Astrocyte (in vitro differentiated cells and primary cell): Measurements from ENCODE around the gene RANBP3. TPM values are rescaled to one million over a fixed set of nuclear protein-coding genes. Genes with fewer than 3 reads are reported as not detected.

Experiments used
- DNase-seq: peaks from one replicate; pipeline ENCODE4 v3.0.0-alpha.2; 2010; ENCODE audit warnings: low read depth
- FAIRE-seq: peaks from 2 replicates; lab custom pipeline; 2011; peaks lifted over from hg19 to GRCh38; lab: Jason Lieb, UNC
- H2AFZ ChIP-seq: 2 replicates; pipeline ENCODE4 v1.6.0; 2012; ENCODE audit warnings: low read depth, low read length, inconsistent platforms
- H3K27ac ChIP-seq: 2 replicates; pipeline ENCODE4 v1.5.1; 2011; ENCODE audit warnings: low read depth, low read length, inconsistent platforms
- H3K27me3 ChIP-seq: 2 replicates; pipeline ENCODE4 v1.6.0; 2011; ENCODE audit warnings: low read length, inconsistent platforms; ENCODE audit not compliant: insufficient read depth
- H3K36me3 ChIP-seq: 2 replicates; pipeline ENCODE4 v1.5.1; 2011; ENCODE audit warnings: low read length, inconsistent platforms; ENCODE audit not compliant: insufficient read depth
- H3K4me1 ChIP-seq: 2 replicates; pipeline ENCODE4 v1.5.1; 2011; ENCODE audit warnings: low read length, inconsistent platforms; ENCODE audit not compliant: insufficient read depth
- H3K4me2 ChIP-seq: 2 replicates; pipeline ENCODE4 v1.6.0; 2012; ENCODE audit warnings: low read length, inconsistent platforms
- H3K4me3 ChIP-seq: 2 replicates; pipeline ENCODE4 v1.5.1; 2011; ENCODE audit warnings: low read depth, mild to moderate bottlenecking, low read length, inconsistent platforms; ENCODE audit not compliant: insufficient read depth
- H3K79me2 ChIP-seq: 2 replicates; pipeline ENCODE4 v1.6.0; 2012; ENCODE audit warnings: mild to moderate bottlenecking, low read length, inconsistent platforms; ENCODE audit not compliant: insufficient read depth
- H3K9ac ChIP-seq: 2 replicates; pipeline ENCODE4 v1.6.0; 2012; ENCODE audit warnings: mild to moderate bottlenecking, low read length, inconsistent platforms
- H3K9me3 ChIP-seq: 2 replicates; pipeline ENCODE4 v1.5.1; 2012; ENCODE audit warnings: low read depth, mild to moderate bottlenecking, low read length, inconsistent platforms; ENCODE audit not compliant: insufficient read depth
- H4K20me1 ChIP-seq: 2 replicates; pipeline ENCODE4 v1.6.0; 2012; ENCODE audit warnings: low read length, inconsistent platforms; ENCODE audit not compliant: insufficient read depth
- H3K27ac Mint-ChIP-seq: one replicate; pipeline ENCODE4 v1.8.0; 2021; ENCODE audit warnings: mild to moderate bottlenecking, mixed read lengths; ENCODE audit not compliant: unreplicated experiment
- H3K27me3 Mint-ChIP-seq: one replicate; pipeline ENCODE4 v1.8.0; 2021; ENCODE audit warnings: low read depth, mixed read lengths; ENCODE audit not compliant: unreplicated experiment
- H3K36me3 Mint-ChIP-seq: one replicate; pipeline ENCODE4 v1.8.0; 2021; ENCODE audit warnings: low read depth, mixed read lengths; ENCODE audit not compliant: unreplicated experiment
- H3K4me1 Mint-ChIP-seq: one replicate; pipeline ENCODE4 v1.8.0; 2021; ENCODE audit warnings: low read depth, mixed read lengths; ENCODE audit not compliant: unreplicated experiment
- H3K4me3 Mint-ChIP-seq: one replicate; pipeline ENCODE4 v1.8.0; 2021; ENCODE audit warnings: mild to moderate bottlenecking, moderate library complexity, mixed read lengths; ENCODE audit not compliant: unreplicated experiment
- H3K9me3 Mint-ChIP-seq: one replicate; pipeline ENCODE4 v1.8.0; 2021; ENCODE audit warnings: mild to moderate bottlenecking, mixed read lengths; ENCODE audit not compliant: unreplicated experiment
- CTCF ChIP-seq: IDR thresholded peaks from 2 replicates; pipeline ENCODE4 v1.5.1; 2011; ENCODE audit warnings: low read depth, mild to moderate bottlenecking, inconsistent platforms, low read length, moderate library complexity; ENCODE audit not compliant: insufficient read depth
- EZH2 ChIP-seq: IDR thresholded peaks from 2 replicates; pipeline ENCODE4 v1.6.1; 2012; ENCODE audit warnings: mild to moderate bottlenecking, low read length, inconsistent platforms; ENCODE audit not compliant: insufficient read depth
- total RNA-seq: library from RNA; stranded (reverse); gene quantifications from 2 replicates; pipeline ENCODE4 v1.2.1, GENCODE V29; 2021

Gene RANBP3
- total RNA-seq, 1 donor from 2014 or later = 70.5 TPM

- Mint-ChIP-seq H3K36me3 (no peaks in the 10 kb centered on the region), H3K27me3 (peaks cover 14% of the 10 kb centered on the region), H3K27ac (no peak overlapping the region), H3K9me3 (no peaks in the 10 kb centered on the region), H3K4me1 (peaks cover 4% of the 10 kb centered on the region), H3K4me3 (no peak overlapping the region)
- Histone ChIP-seq H3K4me1 (no peaks in the 10 kb centered on the region), H3K4me2 (no peak overlapping the region), H3K4me3 (no peak overlapping the region), H3K79me2 (no peaks in the 10 kb centered on the region), H3K27me3 (no peaks in the 10 kb centered on the region), H3K9ac (no peak overlapping the region), H4K20me1 (no peaks in the 10 kb centered on the region), H3K36me3 (no peaks in the 10 kb centered on the region), H3K27ac (no peak overlapping the region), H2AFZ (no peak overlapping the region), H3K9me3 (no peaks in the 10 kb centered on the region)
- DNase-seq (no peak), FAIRE-seq (no peak)
- no peak for TF ChIP-seq CTCF
Observed at GRCh38 chr19:5993201-5993600, 15.3 kb upstream of the RANBP3 start.

GRCh38 chr19:5992756-5993155 lies 14.8 kb upstream of the RANBP3 start:
- no peak for DNase-seq
- Mint-ChIP-seq H3K27me3 (peaks cover 12% of the 10 kb centered on the region), H3K27ac (no peak overlapping the region), H3K9me3 (no peaks in the 10 kb centered on the region), H3K4me3 (no peak overlapping the region), H3K4me1 (peaks cover 4% of the 10 kb centered on the region), H3K36me3 (no peaks in the 10 kb centered on the region)
- Histone ChIP-seq H3K27me3 (no peaks in the 10 kb centered on the region), H3K9me3 (no peaks in the 10 kb centered on the region), H3K4me2 (no peak overlapping the region), H2AFZ (no peak overlapping the region), H3K9ac (no peak overlapping the region), H3K27ac (no peak overlapping the region), H3K4me1 (peaks cover under 1% of the 10 kb centered on the region), H3K79me2 (no peaks in the 10 kb centered on the region), H4K20me1 (no peaks in the 10 kb centered on the region), H3K36me3 (no peaks in the 10 kb centered on the region), H3K4me3 (no peak overlapping the region)
- TF ChIP-seq CTCF = no peak
- TF ChIP-seq EZH2 = no peak
- no peak for FAIRE-seq

GRCh38 chr19:5991244-5991838 lies 13.4 kb upstream of the RANBP3 start:
- H3K27me3 ChIP-seq = no peaks in the 10 kb centered on the region
- no peak overlapping the region for H3K9ac ChIP-seq
- H3K79me2 ChIP-seq = no peaks in the 10 kb centered on the region
- peaks cover 4% of the 10 kb centered on the region for H3K4me1 ChIP-seq
- no peak overlapping the region for H3K27ac ChIP-seq
- Mint-ChIP-seq H3K4me3 (no peak overlapping the region), H3K9me3 (no peaks in the 10 kb centered on the region), H3K36me3 (no peaks in the 10 kb centered on the region), H3K27me3 (peaks cover 5% of the 10 kb centered on the region), H3K4me1 (peaks cover 4% of the 10 kb centered on the region), H3K27ac (peak overlapping the region; percentile 69)
- no peaks in the 10 kb centered on the region for H3K9me3 ChIP-seq
- no peak overlapping the region for H3K4me3 ChIP-seq
- DNase-seq (no peak), FAIRE-seq (no peak)
- no peaks in the 10 kb centered on the region for H4K20me1 ChIP-seq
- H2AFZ ChIP-seq = no peak overlapping the region
- no peak overlapping the region for H3K4me2 ChIP-seq
- TF ChIP-seq CTCF (no peak), EZH2 (no peak)
- H3K36me3 ChIP-seq = no peaks in the 10 kb centered on the region
